Left ventricle myocardium inferior (tissue), 1 donor: ENCODE results near the gene BUD31. TPM values are rescaled to one million over a fixed set of nuclear protein-coding genes. Genes with fewer than 3 reads are reported as not detected.

ENCODE experiments used
- DNase-seq: peaks from one replicate; pipeline ENCODE4 v3.0.0-alpha.2; 2020
- H3K27ac ChIP-seq: fragments of 200-600 bp; replicated peaks from 2 replicates; pipeline ENCODE4 v1.8.0; 2021
- H3K27me3 ChIP-seq: fragments of 200-600 bp; 2 replicates; pipeline ENCODE4 v1.8.0; 2021; ENCODE audit warnings: low read depth
- H3K36me3 ChIP-seq: fragments of 200-600 bp; 2 replicates; pipeline ENCODE4 v1.8.0; 2021
- H3K4me1 ChIP-seq: fragments of 200-600 bp; 2 replicates; pipeline ENCODE4 v1.8.0; 2021
- H3K4me3 ChIP-seq: fragments of 200-600 bp; 2 replicates; pipeline ENCODE4 v1.8.0; 2021; ENCODE audit warnings: mild to moderate bottlenecking, moderate library complexity
- H3K9me3 ChIP-seq: fragments of 200-600 bp; replicated peaks from 2 replicates; pipeline ENCODE4 v1.8.0; 2021
- CTCF ChIP-seq: fragments of 200-600 bp; IDR thresholded peaks from 2 replicates; pipeline ENCODE4 v1.8.0; 2021; ENCODE audit warnings: antibody characterized with exemption, mild to moderate bottlenecking, borderline replicate concordance
- intact Hi-C: fragments of 100-400 bp; cut with micrococcal nuclease; formaldehyde crosslinking; loops from one replicate; pipeline ENCODE4 v1.11.0; 2022
- total RNA-seq: library from RNA; stranded (reverse); fragmentation: NEBNext Ultra II Directional; extraction: Animal tissue kit (Norgen Biotek cat#: 25700); gene quantifications from one replicate; pipeline ENCODE4 v1.2.1, GENCODE V29; 2021
- donor health status: DM: no; HTN: yes; CAD: no; lungs with severe emphysema.

BUD31 gene
- total RNA-seq, 1 donor from 2014 or later, result 43.9 TPM

DNA sequence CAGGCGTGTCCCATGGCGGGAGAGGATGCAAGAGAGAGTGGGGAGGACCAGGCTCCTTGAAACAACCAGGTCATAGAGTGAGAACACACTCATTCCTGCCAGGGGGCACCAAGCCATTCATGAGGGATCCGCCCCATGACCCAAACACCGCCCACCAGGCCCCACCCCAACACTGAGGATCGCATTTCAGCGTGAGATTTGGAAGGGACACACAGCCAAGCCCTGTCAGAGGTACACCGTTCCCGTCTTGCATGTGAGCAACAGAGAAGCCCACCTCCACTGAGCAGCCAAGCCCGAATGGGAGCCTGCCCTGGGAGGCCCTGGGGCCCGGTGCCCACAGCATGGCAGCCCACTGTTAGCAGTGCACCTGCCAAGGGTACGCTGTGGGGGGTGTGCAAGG lies 42.1 kb upstream of the BUD31 start:
- intact Hi-C loops, result no loop called here

GRCh38 chr7:99368750-99369389 lies 39.9 kb upstream of the BUD31 start:
- Histone ChIP-seq H3K4me3 (no peak overlapping the region), H3K36me3 (peaks cover 48% of the 10 kb centered on the region), H3K27ac (no peak overlapping the region), H3K27me3 (no peaks in the 10 kb centered on the region), H3K9me3 (no peaks in the 10 kb centered on the region), H3K4me1 (peaks cover 12% of the 10 kb centered on the region)
- TF ChIP-seq CTCF, result no peak
- intact Hi-C loops, result no loop called here
- no peak for DNase-seq

More for the DNA sequence above, 42.1 kb upstream of the BUD31 start:
- Histone ChIP-seq H3K4me3 (no peak overlapping the region), H3K9me3 (no peaks in the 10 kb centered on the region), H3K27me3 (no peaks in the 10 kb centered on the region), H3K36me3 (peaks cover 70% of the 10 kb centered on the region), H3K27ac (no peak overlapping the region), H3K4me1 (no peaks in the 10 kb centered on the region)
- no peak for DNase-seq
- TF ChIP-seq CTCF, result no peak

- H3K4me3 ChIP-seq, result no peak overlapping the region
- H3K9me3 ChIP-seq, result no peaks in the 10 kb centered on the region
- peak overlapping the region; percentile 15 for H3K27ac ChIP-seq
- peaks cover 23% of the 10 kb centered on the region for H3K4me1 ChIP-seq
- DNase-seq, result no peak
- no peak for TF ChIP-seq CTCF
- intact Hi-C loops, result no loop called here
- peaks cover 38% of the 10 kb centered on the region for H3K36me3 ChIP-seq
- H3K27me3 ChIP-seq, result no peaks in the 10 kb centered on the region
Measured at GRCh38 chr7:99369767-99370391, 38.9 kb upstream of the BUD31 start.

DNA sequence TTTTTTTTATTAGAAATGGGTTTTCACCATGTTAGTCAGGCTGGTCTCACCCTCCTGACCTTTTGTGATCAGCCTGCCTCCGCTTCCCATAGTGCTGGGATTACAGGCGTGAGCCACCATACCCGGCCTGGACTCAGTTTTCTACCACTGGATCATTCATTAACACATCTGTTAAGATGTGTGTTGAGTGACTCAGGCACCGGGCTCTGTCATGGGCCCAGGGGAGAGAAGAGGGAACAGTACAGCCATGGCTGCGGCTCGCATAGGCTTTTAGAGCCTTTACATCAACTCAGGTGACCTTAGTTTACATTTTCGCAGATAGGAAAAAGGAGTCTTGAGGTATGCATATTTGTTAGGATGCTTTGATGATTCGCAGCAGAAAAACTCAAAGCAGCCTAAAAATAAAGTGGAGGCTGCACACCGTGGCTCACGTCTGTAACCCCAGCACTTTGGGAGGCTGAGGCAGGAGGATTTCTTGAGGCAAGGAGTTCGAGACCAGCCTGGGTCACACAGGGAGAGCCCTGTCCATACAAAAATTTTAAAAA lies 37.3 kb upstream of the BUD31 start:
- peaks cover 22% of the 10 kb centered on the region for H3K36me3 ChIP-seq
- H3K4me3 ChIP-seq, result no peak overlapping the region
- no peaks in the 10 kb centered on the region for H3K9me3 ChIP-seq
- intact Hi-C loops, result no loop called here
- DNase-seq, result no peak
- no peak overlapping the region for H3K27ac ChIP-seq
- H3K4me1 ChIP-seq, result peaks cover 38% of the 10 kb centered on the region
- no peaks in the 10 kb centered on the region for H3K27me3 ChIP-seq
- TF ChIP-seq CTCF, result no peak

- H3K4me3 ChIP-seq, result peak overlapping the region; percentile 29
- H3K27ac ChIP-seq, result peak overlapping the region; percentile 97
Measured at GRCh38 chr7:99372275-99373090, 36.3 kb upstream of the BUD31 start.

More at GRCh38 chr7:99372275-99373090, 36.3 kb upstream of the BUD31 start:
- H3K27me3 ChIP-seq, result no peaks in the 10 kb centered on the region
- H3K36me3 ChIP-seq, result peaks cover 18% of the 10 kb centered on the region
- H3K4me1 ChIP-seq, result peaks cover 46% of the 10 kb centered on the region
- TF ChIP-seq CTCF, result no peak
- intact Hi-C loops, result no loop called here
- H3K9me3 ChIP-seq, result no peaks in the 10 kb centered on the region
- no peak for DNase-seq
